Kidney epithelial cell (primary cell): ENCODE results near the gene MLN. TPM values are rescaled to one million over a fixed set of nuclear protein-coding genes. Genes with fewer than 3 reads are reported as not detected.

Experiments
- DNase-seq: peaks from one replicate; pipeline ENCODE4 v3.0.0-alpha.2; 2010; ENCODE audit warnings: low read depth
- H3K27me3 ChIP-seq: 2 replicates; pipeline ENCODE4 v1.6.0; 2011; ENCODE audit warnings: low read length; ENCODE audit not compliant: control insufficient read depth, insufficient read depth
- H3K36me3 ChIP-seq: 2 replicates; pipeline ENCODE4 v1.5.1; 2011; ENCODE audit warnings: low read length; ENCODE audit not compliant: control insufficient read depth, insufficient read depth
- H3K4me3 ChIP-seq: 2 replicates; pipeline ENCODE4 v1.5.1; 2011; ENCODE audit warnings: low read depth, mild to moderate bottlenecking, control low read depth, low read length
- CTCF ChIP-seq: IDR thresholded peaks from 2 replicates; pipeline ENCODE4 v1.5.1; 2011; ENCODE audit warnings: mild to moderate bottlenecking, moderate library complexity, low read length, control low read depth, inconsistent platforms; ENCODE audit not compliant: insufficient read depth, poor library complexity, severe bottlenecking
- total RNA-seq: library from RNA; depleted of rRNA; stranded (reverse); fragments of >200 nt; gene quantifications from 2 replicates; pipeline ENCODE4 v1.2.3, GENCODE V29; 2015

The MLN gene
- total RNA-seq, 1 donor from 2014 or later, result not detected

- peaks cover 5% of the 10 kb centered on the region for H3K36me3 ChIP-seq
- H3K4me3 ChIP-seq, result no peak overlapping the region
- no peak for TF ChIP-seq CTCF
- no peak for DNase-seq
- no peaks in the 10 kb centered on the region for H3K27me3 ChIP-seq
Measured at GRCh38 chr6:33776764-33777163, 27.0 kb downstream of the MLN start.

GRCh38 chr6:33776186-33776585 is 27.6 kb downstream of the MLN start:
- Histone ChIP-seq H3K36me3 (peaks cover 5% of the 10 kb centered on the region), H3K4me3 (no peak overlapping the region), H3K27me3 (no peaks in the 10 kb centered on the region)
- no peak for TF ChIP-seq CTCF
- no peak for DNase-seq

DNA sequence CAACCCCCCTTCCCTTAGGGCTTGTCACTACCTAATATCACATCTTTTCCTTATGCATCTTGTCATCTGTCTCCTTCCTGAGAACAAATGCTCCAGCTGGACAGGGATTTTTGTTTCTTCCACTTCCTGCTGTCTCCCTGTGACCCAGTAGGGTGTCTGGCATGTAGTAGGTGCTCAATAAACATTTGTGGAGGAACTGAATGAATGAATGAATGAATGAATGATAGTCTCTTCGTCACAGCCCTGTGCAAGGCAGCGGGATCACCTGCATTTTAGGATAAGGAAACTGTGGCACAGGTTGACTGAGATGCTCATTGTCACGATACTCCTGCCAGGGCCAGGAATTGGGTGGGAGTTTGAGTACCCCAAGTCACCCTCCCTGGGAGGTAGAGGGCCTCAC is 29.0 kb downstream of the MLN start:
- H3K27me3 ChIP-seq, result no peaks in the 10 kb centered on the region
- no peak for TF ChIP-seq CTCF
- peaks cover 5% of the 10 kb centered on the region for H3K36me3 ChIP-seq
- DNase-seq, result no peak
- no peak overlapping the region for H3K4me3 ChIP-seq

DNA sequence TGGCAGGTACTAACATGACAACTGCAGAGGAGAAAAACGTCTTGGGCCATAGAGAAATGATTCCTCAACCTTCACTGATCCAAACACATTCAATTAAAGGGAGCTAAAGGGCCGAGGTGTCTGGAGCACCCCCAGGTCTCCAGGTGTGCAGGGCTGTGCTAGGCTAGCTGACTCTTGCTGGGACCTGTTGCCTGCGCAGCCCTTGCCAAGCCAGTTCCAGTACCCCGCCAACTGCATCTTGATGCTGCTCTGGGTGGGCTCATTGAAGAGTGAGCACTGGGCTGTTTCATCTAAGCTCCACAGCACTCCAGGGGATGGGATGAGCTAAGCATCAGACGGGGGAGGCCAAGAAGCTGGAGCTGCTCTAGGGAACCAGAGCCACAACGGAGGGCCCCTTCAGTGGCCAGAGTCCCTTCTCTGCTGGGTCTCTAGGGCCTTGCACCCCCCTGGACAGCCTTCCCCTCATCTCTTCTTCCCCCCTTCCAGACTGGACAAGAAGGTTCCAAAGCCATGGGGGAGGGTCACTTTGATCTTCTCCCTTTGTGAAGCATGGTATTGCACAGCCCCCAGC is 30.8 kb downstream of the MLN start:
- no peak for DNase-seq

DNA sequence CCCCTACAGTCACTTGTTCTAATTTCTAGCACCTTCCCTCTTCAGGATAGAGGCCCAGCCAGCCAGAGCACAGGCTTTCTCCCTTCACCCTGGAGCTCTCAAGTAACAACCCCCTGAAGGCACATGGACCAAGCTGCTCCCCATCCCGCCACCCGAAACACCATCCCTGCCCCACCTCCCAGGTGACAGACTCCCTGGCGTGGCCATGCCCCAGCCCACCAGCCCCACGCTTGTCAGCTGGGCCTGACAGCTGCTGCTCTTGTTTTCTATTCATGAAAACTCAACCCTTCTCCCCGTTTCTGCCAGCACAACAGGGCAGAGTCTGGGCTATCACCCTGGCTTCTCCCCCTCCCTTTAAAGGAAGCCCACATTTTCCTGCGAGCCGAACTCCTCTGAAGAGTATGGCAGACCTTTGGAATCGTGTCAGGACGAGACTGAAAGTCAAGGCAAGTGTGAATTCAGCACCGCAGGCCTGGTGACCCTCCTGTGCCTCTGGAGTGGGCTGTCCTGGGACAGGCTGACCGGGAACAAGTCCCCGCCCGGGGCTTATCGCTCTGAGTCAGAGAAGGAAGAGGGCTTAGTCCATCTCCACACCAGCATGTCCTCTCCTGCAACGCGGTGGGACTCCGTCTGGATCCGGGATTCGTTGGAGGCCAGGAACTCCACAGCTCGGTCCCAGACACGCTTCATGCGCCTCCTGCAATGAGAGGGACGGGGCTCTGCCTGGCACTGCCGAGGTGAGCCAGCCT is 31.5 kb downstream of the MLN start:
- no peak for DNase-seq
- TF ChIP-seq CTCF, result no peak
- Histone ChIP-seq H3K36me3 (peaks cover 4% of the 10 kb centered on the region), H3K27me3 (no peaks in the 10 kb centered on the region), H3K4me3 (no peak overlapping the region)

More for the DNA sequence above, 30.8 kb downstream of the MLN start:
- H3K4me3 ChIP-seq, result no peak overlapping the region
- no peak for TF ChIP-seq CTCF
- H3K27me3 ChIP-seq, result no peaks in the 10 kb centered on the region
- peaks cover 4% of the 10 kb centered on the region for H3K36me3 ChIP-seq
